NCI-H1694 (cell line): ENCODE measurements around the gene UPK3B.
"Not testable (repeated sequence)": the region's sequence is repeated elsewhere in the genome, so short reads cannot be mapped to it uniquely, and the experiment has no call there.

ENCODE experiments used
- DNase-seq: peaks from one replicate; lab custom pipeline; 2025; lab: John Stamatoyannopoulos, UW

Gene UPK3B

GRCh38 chr7:76513817-76514799, 3.8 kb downstream of the UPK3B start:
- no peak for DNase-seq

GRCh38 chr7:76514926-76515771, 4.8 kb downstream of the UPK3B start:
- no peak for DNase-seq

DNA sequence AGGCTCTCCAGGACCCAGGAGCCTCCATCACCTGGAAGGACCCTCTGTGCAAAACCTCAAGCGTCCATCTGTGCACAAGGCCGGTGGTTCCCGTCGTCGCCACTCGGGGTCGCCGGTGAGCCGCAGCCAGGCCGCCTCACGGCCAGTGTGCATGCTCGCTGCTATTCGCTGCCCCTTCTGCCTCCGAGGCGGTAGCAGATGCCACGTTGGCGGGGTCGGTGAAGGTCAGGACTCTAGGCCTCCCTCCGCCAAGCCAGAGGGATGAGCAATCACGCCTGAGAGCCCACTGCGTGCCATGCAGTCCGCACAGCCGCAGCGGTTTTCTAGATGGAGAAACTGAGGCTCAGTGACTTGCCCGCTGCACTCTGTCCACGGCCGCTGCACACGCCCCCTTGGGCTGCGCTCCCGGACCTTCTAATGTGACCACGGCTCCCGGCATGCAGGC, 5.7 kb downstream of the UPK3B start:
- DNase-seq = no peak

DNA sequence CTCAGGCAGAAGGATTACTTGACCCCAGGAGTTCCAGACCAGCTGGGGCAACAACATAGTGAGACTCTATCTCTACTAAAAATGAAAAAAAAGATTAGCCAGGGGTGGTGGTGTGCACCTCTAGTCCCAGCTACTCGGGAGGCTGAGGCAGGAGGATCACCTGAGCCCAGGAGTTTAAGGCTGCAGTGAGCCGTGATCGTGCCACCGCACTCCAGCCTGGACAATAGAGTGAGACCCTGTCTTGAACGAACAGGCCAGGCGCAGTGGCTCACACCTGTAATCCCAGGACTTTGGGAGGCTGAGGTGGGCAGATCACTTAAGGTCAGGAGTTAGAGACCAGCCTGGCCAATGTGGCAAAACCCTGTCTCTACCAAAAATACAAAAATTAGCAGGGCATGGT, 6.6 kb downstream of the UPK3B start:
- DNase-seq = not testable (repeated sequence)

- not testable (repeated sequence) for DNase-seq
Measured at GRCh38 chr7:76526183-76526582, 15.8 kb downstream of the UPK3B start.

DNA sequence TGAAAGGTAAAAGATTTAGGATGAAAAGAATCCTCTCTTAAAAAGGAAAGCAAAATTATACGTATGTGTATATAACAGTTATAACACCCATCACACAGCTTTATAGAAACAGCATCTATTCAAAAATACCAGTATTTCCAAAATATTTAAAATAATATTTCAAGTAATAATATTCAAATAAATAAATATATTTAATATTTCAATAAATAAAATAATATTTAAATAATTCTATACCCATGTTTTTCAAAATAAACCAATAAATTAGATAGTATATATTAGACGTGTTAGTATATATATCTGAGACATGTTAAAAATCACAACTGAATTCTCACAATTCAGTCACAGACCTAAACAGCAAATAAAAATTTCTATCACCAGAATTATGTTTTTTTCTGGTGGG, 21.3 kb downstream of the UPK3B start:
- DNase-seq = not testable (repeated sequence)

DNA sequence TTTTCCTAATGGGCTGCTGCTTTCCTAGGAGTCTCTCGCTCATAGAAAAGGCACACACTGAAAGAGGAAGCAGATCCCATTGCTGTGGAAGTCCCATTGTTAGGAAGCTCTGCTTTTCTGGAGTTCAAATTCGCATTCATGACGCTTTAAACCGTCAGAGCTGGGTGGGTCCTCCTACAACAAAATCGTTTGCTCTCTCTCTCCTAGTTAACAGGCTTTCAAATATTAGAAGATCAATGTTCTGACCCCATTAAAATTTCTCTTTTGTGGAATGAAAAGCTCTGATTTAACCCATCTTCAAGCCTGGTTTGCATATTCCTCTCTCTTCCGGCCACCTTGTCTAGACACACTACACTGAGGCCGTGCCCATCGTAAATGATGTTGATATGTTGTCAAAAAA, 32.8 kb downstream of the UPK3B start, which contains the start of gene SPDYE16:
SPDYE16 (minus strand) TSS at position 101 of the 400 bp plus-strand sequence. CDS start 1,838 bp downstream, outside the sequence.
- not testable (repeated sequence) for DNase-seq

DNA sequence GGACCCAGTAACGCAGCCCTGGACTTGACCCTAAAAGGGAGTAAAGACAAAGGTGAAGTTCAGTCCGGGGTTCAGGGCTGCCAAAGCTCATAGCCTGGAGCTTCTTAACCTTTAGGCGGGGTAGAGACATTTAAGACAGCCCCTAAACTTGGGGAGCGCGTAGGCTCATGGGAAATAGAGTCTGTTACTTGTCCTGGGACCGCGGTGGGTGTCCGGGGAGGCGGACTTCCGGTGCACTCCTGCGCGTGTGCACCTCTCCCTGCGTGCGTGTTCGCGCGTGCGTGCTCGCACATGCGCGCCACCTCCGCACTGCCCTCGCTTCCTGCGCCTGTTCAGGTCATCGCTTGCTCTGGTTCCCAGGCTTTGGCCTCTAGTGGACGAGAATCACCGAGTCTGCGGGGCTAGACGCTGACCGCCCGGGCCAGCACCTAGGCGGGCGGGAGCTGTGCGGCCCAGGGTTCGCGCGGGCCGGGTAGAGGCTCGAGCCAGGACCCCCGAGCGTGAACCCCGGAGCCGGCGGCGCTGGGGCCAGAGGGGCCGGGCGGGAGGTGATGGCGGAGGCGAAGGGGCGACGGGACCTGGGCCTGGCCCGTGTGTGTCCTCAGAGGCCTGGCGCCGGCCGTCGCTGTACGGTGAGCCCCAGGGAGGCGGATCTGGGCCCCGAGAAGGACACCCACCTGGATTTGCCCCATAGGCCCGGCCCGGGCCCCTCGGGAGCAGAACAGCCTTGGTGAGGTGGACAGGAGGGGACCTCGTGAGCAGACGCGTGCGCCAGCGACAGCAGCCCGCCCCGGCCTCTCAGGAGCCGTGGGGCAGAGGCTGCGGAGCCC, 38.9 kb downstream of the UPK3B start:
- DNase-seq = peak; percentile 78

GRCh38 chr7:76549855-76550248, 39.5 kb downstream of the UPK3B start:
- not testable (repeated sequence) for DNase-seq

DNA sequence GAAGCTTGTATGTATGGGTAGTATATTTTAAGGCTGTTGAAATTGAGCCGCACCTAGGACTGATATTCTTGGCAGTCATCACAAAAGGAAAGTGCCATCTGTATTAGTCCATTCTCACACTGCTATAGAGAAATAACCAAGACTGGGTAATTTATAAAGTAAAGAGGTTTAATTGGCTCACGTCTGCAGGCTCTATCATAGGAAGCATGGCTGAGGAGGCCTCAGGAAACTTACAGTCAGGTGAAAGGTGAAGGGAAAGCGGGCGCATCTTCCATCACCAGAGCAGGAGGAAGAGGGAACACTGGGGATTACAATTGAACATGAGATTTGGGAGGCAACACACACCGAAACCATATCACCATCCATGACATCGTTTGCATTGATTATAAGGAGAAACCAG, 41.6 kb downstream of the UPK3B start:
- DNase-seq = not testable (repeated sequence)

GRCh38 chr7:76559685-76560084, 49.3 kb downstream of the UPK3B start:
- DNase-seq = not testable (repeated sequence)

DNA sequence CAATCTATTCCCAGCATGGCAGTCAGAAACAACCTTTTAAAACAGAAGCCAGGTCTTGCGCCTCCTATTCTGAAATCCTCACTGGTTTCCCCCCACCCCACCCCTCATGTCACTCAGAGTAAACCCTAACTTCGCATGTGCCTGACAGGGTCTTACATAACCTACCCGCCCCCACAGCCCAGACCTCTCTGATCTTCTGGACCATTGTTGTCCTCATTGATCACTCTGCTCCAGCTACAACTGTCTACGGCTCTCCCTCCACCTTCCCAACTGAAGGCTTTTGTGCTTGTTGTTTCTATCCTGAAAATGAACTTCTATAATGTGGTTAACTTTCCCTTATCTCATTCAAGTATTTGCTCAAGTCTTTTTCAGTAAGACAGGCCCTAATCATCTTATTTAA, 49.8 kb downstream of the UPK3B start:
- not testable (repeated sequence) for DNase-seq

DNA sequence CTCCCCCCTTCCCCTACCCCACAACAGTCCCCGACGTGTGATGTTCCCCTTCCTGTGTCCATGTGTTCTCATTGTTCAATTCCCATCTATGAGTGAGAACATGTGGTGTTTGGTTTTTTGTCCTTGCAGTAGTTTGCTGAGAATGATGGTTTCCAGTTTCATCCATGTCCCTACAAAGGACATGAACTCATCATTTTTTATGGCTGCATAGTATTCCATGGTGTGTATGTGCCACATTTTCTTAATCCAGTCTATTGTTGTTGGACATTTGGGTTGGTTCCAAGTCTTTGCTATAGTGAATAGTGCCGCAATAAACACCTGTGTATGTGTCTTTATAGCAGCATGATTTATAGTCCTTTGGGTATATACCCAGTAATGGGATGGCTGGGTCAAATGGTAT, 51.0 kb downstream of the UPK3B start:
- DNase-seq = not testable (repeated sequence)

DNA sequence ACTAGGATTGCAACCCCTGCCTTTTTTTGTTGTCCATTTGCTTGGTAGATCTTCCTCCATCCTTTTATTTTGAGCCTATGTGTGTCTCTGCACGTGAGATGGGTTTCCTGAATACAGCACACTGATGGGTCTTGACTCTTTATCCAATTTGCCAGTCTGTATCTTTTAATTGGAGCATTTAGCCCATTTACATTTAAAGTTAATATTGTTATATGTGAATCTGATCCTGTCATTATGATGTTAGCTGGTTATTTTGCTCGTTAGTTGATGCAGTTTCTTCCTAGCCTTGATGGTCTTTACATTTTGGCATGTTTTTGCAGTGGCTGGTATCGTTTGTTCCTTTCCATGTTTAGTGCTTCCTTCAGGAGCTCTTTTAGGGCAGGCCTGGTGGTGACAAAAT, 54.6 kb downstream of the UPK3B start:
- DNase-seq = not testable (repeated sequence)
